Activated B cell treated with CpG ODN at 0.5 μM for 24 hours (primary cell): Measurements from ENCODE around the gene UBAC2. TPM values are rescaled to one million over a fixed set of nuclear protein-coding genes. Genes with fewer than 3 reads are reported as not detected.

Experiments used
- ATAC-seq: fragments of 200-7000 bp; cut with Tn5 transposase; one replicate; pipeline ENCODE4 v1.10.0; 2021; ENCODE audit warnings: low read depth, mild to moderate bottlenecking, moderate library complexity
- CTCF ChIA-PET: fragments of 350-600 bp; sonication (Branson Sonifier 250); formaldehyde crosslinking; loops from one replicate; lab custom pipeline; 2021; ENCODE audit warnings: antibody characterized with exemption; lab: Charles Lee
- POLR2A ChIA-PET: fragments of 350-600 bp; sonication (Branson Sonifier 250); formaldehyde crosslinking; loops from one replicate; lab custom pipeline; 2021; ENCODE audit warnings: antibody characterized with exemption; lab: Charles Lee
- DNase-seq: peaks from one replicate; pipeline ENCODE4 v3.0.0; 2022
- H3K27ac Mint-ChIP-seq: one replicate; pipeline ENCODE4 v1.8.0; 2020; ENCODE audit warnings: mixed read lengths
- H3K27me3 Mint-ChIP-seq: one replicate; pipeline ENCODE4 v1.8.0; 2021; ENCODE audit warnings: mixed read lengths
- H3K36me3 Mint-ChIP-seq: one replicate; pipeline ENCODE4 v1.8.0; 2021; ENCODE audit warnings: low read depth, mixed read lengths
- H3K4me1 Mint-ChIP-seq: one replicate; pipeline ENCODE4 v1.8.0; 2021; ENCODE audit warnings: mixed read lengths
- H3K4me3 Mint-ChIP-seq: one replicate; pipeline ENCODE4 v1.8.0; 2020; ENCODE audit warnings: mild to moderate bottlenecking, mixed read lengths
- H3K9me3 Mint-ChIP-seq: one replicate; pipeline ENCODE4 v1.8.0; 2020; ENCODE audit warnings: mixed read lengths
- intact Hi-C: fragments of 100-400 bp; cut with micrococcal nuclease; formaldehyde crosslinking; loops from one replicate; pipeline ENCODE4 v1.15.1; 2024
- total RNA-seq: library from RNA; stranded (reverse); gene quantifications from 2 replicates; pipeline ENCODE4 v1.2.3, GENCODE V29; 2022
- TF ChIP-seq, protein P1 (sequence below): fragments of 200-600 bp; IDR thresholded peaks from one replicate; pipeline ENCODE4 v1.8.0; 2022; ENCODE audit warnings: antibody characterized with exemption, mild to moderate bottlenecking

The UBAC2 gene
- total RNA-seq, 1 donor from 2014 or later = 51.0 TPM

DNA sequence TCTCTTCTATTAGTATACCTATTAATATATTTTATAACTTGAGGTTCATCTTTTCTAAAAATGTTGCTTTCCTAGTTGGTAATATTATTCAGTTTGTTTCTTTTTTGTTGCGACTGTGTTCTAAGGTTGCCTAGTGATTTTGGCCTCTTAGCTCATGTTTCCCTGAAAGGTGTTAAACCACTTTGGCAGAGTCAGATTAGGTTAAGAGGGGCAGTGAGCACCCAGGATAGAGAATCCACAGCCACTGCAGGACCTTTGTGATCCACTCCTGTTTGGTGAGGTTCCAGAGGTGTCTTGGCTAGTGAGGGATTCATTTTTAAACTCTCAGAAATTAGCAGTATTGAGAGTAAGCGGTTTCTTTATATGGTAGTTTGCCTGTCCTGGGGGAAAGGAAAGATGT lies 72.5 kb downstream of the UBAC2 start:
- peaks cover 32% of the 10 kb centered on the region for H3K36me3 Mint-ChIP-seq
- ChIA-PET POLR2A (interaction anchor here (0.7 to 1.0 kb wide), 3 partner anchors 9 to 89 kb away, joined by 3 read pairs; partner anchors contain the start of gene GPR18), CTCF (interaction anchor here (10.6 kb wide), 1 partner anchor 164 kb away, joined by 342 read pairs; no protein-coding TSS in a partner anchor)
- H3K27me3 Mint-ChIP-seq = no peaks in the 10 kb centered on the region
- no peak overlapping the region for H3K4me3 Mint-ChIP-seq
- peaks cover 81% of the 10 kb centered on the region for H3K4me1 Mint-ChIP-seq
- TF ChIP-seq, protein P1, sequence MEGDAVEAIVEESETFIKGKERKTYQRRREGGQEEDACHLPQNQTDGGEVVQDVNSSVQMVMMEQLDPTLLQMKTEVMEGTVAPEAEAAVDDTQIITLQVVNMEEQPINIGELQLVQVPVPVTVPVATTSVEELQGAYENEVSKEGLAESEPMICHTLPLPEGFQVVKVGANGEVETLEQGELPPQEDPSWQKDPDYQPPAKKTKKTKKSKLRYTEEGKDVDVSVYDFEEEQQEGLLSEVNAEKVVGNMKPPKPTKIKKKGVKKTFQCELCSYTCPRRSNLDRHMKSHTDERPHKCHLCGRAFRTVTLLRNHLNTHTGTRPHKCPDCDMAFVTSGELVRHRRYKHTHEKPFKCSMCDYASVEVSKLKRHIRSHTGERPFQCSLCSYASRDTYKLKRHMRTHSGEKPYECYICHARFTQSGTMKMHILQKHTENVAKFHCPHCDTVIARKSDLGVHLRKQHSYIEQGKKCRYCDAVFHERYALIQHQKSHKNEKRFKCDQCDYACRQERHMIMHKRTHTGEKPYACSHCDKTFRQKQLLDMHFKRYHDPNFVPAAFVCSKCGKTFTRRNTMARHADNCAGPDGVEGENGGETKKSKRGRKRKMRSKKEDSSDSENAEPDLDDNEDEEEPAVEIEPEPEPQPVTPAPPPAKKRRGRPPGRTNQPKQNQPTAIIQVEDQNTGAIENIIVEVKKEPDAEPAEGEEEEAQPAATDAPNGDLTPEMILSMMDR = no peak
- no peak for ATAC-seq
- H3K9me3 Mint-ChIP-seq = peaks cover 6% of the 10 kb centered on the region
- intact Hi-C loops = loop anchor here (5.0 kb wide), 1 partner anchor 339 kb away; no protein-coding TSS in a partner anchor
- H3K27ac Mint-ChIP-seq = peak overlapping the region; percentile 67
- no peak for DNase-seq

- Mint-ChIP-seq H3K9me3 (peaks cover 6% of the 10 kb centered on the region), H3K27me3 (no peaks in the 10 kb centered on the region), H3K4me3 (no peak overlapping the region), H3K4me1 (peaks cover 90% of the 10 kb centered on the region), H3K27ac (peak overlapping the region; percentile 25), H3K36me3 (peaks cover 36% of the 10 kb centered on the region)
- ATAC-seq (no peak), DNase-seq (no peak)
- ChIA-PET CTCF (interaction anchor here (0.6 to 3.1 kb wide), 6 partner anchors 9 to 161 kb away, joined by 3 to 19 read pairs (median 4); partner anchors contain the start of gene GPR18), POLR2A (interaction anchor here (0.6 to 1.8 kb wide), 4 partner anchors 15 to 151 kb away, joined by 3 to 9 read pairs (median 3); no protein-coding TSS in a partner anchor)
- TF ChIP-seq, protein P1 = no peak
- intact Hi-C loops = no loop called here
These were observed 74.4 kb downstream of the UBAC2 start for GRCh38 chr13:99275093-99275469.

GRCh38 chr13:99276706-99277105 lies 76.1 kb downstream of the UBAC2 start:
- no peaks in the 10 kb centered on the region for H3K27me3 Mint-ChIP-seq
- H3K4me1 Mint-ChIP-seq = peaks cover 90% of the 10 kb centered on the region
- ChIA-PET POLR2A (no interaction called here), CTCF (interaction anchor here (0.7 to 3.1 kb wide), 4 partner anchors 9 to 163 kb away, joined by 3 to 19 read pairs (median 3); no protein-coding TSS in a partner anchor)
- peaks cover 45% of the 10 kb centered on the region for H3K36me3 Mint-ChIP-seq
- no peak overlapping the region for H3K27ac Mint-ChIP-seq
- TF ChIP-seq, protein P1 = no peak
- DNase-seq (no peak), ATAC-seq (no peak)
- H3K9me3 Mint-ChIP-seq = peaks cover 6% of the 10 kb centered on the region
- no peak overlapping the region for H3K4me3 Mint-ChIP-seq
- intact Hi-C loops = no loop called here

DNA sequence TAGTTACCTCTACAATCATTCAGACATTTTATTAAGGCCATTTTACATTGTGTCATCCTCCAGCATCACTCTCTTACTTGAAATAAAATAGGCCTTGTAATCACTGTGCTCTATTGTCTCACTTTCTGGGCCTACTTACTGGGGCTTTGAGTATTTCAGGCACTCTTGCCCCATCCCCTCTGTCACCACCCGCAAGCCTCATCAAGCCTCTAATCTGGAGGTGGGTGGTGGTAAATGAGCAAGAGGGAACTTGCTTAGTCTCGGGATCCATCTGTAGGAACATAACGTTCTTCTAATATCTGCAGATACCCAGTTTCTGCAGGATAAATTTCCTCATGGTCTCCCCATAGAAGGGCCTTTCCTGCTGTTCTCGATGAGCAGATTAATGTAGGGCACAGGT lies 77.0 kb downstream of the UBAC2 start:
- ChIA-PET POLR2A (interaction anchor here (1.1 to 1.6 kb wide), 2 partner anchors 10 to 97 kb away, joined by 3 read pairs; no protein-coding TSS in a partner anchor), CTCF (interaction anchor here (1.9 to 3.5 kb wide), 2 partner anchors 8 to 158 kb away, joined by 10 to 16 read pairs; no protein-coding TSS in a partner anchor)
- Mint-ChIP-seq H3K27ac (no peak overlapping the region), H3K27me3 (no peaks in the 10 kb centered on the region), H3K4me3 (no peak overlapping the region), H3K4me1 (peaks cover 91% of the 10 kb centered on the region), H3K36me3 (peaks cover 44% of the 10 kb centered on the region), H3K9me3 (peaks cover 2% of the 10 kb centered on the region)
- ATAC-seq (no peak), DNase-seq (no peak)
- intact Hi-C loops = no loop called here
- TF ChIP-seq, protein P1 = no peak

DNA sequence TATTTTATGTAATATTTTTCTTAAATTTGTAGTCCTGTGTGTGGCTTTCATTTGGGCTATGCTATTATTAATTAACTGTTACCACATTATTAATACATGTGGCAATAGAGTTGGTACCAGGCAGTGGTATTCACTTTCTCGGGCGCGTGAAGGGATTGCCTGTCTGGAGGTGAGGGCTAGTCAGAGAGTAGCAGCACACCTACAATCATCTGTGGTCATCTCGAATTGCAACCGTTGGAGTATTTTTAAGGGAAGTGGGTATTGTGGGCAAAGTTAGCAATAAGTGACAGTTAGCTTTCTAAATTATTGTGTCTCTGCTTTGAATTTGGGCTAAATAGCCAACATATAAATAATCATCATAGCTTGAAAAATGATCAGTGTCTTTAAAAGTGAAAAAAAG lies 77.5 kb downstream of the UBAC2 start:
- intact Hi-C loops = no loop called here
- ChIA-PET POLR2A (interaction anchor here (0.5 to 1.6 kb wide), 3 partner anchors 10 to 97 kb away, joined by 3 read pairs; no protein-coding TSS in a partner anchor), CTCF (interaction anchor here (1.9 to 3.5 kb wide), 2 partner anchors 8 to 158 kb away, joined by 10 to 16 read pairs; no protein-coding TSS in a partner anchor)
- H3K4me3 Mint-ChIP-seq = no peak overlapping the region
- no peaks in the 10 kb centered on the region for H3K9me3 Mint-ChIP-seq
- DNase-seq = no peak
- no peaks in the 10 kb centered on the region for H3K27me3 Mint-ChIP-seq
- ATAC-seq = no peak
- H3K27ac Mint-ChIP-seq = no peak overlapping the region
- peaks cover 94% of the 10 kb centered on the region for H3K4me1 Mint-ChIP-seq
- TF ChIP-seq, protein P1 = no peak
- H3K36me3 Mint-ChIP-seq = peaks cover 42% of the 10 kb centered on the region
